VCaP (cell line): ENCODE results near the gene LAMA2.

Experiments
- H3K27ac ChIP-seq: fragments of 450-650 bp; 2 replicates; pipeline ENCODE4 v1.5.1; 2017
- TF ChIP-seq, protein P1 (sequence below): fragments of 450-650 bp; conservative IDR thresholded peaks from 2 replicates; pipeline ENCODE4 v1.5.1; 2017; ENCODE audit warnings: mild to moderate bottlenecking, moderate library complexity

LAMA2 gene

DNA sequence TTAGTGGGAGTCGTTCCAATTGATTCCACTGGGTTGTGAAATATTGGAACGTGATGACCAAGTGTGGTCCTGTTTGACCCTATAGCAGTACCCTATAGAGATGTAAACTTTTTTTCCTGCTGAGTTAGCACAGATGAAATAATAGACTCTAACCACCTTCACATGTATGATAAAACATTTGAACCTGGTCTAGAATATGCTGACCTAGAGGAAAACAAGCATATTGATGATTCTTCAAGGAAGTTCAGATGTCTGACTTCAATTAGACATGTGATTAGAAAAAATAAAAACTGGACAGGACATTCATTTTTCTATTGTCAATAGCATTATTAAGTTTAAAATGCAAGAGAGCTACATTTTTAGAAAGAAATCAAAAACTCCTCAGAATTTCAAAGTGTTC lies 424.9 kb downstream of the LAMA2 start:
- no peak overlapping the region for H3K27ac ChIP-seq
- TF ChIP-seq, protein P1, sequence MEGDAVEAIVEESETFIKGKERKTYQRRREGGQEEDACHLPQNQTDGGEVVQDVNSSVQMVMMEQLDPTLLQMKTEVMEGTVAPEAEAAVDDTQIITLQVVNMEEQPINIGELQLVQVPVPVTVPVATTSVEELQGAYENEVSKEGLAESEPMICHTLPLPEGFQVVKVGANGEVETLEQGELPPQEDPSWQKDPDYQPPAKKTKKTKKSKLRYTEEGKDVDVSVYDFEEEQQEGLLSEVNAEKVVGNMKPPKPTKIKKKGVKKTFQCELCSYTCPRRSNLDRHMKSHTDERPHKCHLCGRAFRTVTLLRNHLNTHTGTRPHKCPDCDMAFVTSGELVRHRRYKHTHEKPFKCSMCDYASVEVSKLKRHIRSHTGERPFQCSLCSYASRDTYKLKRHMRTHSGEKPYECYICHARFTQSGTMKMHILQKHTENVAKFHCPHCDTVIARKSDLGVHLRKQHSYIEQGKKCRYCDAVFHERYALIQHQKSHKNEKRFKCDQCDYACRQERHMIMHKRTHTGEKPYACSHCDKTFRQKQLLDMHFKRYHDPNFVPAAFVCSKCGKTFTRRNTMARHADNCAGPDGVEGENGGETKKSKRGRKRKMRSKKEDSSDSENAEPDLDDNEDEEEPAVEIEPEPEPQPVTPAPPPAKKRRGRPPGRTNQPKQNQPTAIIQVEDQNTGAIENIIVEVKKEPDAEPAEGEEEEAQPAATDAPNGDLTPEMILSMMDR = no peak

DNA sequence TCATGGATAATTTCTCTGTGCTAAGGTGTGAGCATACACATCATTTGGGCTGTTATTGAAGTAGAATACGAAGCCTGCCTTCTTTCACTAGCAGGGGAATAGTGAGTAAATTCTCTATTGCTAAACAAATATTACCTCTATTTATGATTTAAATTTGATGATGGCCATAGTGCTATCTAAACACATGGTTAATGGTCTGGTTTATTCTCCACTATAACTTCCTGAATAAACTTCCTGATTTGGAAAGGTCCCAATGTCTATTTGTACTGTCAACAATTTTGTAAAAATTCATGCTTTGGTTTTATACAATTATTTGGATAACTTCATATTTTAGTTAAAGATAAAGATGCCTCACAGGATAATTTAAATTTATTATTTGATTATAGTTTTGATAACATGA lies 426.2 kb downstream of the LAMA2 start:
- H3K27ac ChIP-seq = no peak overlapping the region
- TF ChIP-seq, protein P1 = no peak

DNA sequence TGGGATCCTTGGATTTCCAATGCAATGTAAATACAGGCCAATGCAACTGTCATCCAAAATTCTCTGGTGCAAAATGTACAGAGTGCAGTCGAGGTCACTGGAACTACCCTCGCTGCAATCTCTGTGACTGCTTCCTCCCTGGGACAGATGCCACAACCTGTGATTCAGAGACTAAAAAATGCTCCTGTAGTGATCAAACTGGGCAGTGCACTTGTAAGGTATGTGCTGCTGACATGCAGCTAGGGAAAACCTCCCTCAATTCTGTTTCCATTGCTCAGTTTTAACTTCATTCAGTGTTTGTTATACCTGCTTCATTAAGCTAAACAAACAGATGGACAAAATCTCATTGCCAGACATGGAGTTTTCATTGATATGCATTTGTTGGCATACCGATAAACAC lies 429.9 kb downstream of the LAMA2 start:
- no peak overlapping the region for H3K27ac ChIP-seq
- TF ChIP-seq, protein P1 = no peak

DNA sequence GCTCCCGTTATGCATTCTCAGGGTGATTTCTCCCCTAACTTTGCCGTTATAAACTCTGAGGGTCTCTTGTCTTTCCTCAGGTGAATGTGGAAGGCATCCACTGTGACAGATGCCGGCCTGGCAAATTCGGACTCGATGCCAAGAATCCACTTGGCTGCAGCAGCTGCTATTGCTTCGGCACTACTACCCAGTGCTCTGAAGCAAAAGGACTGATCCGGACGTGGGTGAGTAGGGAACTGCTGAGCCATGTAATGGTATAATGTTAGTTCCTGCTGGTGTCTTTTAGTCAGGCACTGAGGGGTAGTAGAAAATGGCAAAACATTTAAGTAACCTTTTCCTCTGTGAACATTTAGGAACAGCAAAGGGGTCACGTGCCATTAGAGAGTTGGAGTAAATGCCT lies 431.6 kb downstream of the LAMA2 start:
- TF ChIP-seq, protein P1 = no peak
- no peak overlapping the region for H3K27ac ChIP-seq

DNA sequence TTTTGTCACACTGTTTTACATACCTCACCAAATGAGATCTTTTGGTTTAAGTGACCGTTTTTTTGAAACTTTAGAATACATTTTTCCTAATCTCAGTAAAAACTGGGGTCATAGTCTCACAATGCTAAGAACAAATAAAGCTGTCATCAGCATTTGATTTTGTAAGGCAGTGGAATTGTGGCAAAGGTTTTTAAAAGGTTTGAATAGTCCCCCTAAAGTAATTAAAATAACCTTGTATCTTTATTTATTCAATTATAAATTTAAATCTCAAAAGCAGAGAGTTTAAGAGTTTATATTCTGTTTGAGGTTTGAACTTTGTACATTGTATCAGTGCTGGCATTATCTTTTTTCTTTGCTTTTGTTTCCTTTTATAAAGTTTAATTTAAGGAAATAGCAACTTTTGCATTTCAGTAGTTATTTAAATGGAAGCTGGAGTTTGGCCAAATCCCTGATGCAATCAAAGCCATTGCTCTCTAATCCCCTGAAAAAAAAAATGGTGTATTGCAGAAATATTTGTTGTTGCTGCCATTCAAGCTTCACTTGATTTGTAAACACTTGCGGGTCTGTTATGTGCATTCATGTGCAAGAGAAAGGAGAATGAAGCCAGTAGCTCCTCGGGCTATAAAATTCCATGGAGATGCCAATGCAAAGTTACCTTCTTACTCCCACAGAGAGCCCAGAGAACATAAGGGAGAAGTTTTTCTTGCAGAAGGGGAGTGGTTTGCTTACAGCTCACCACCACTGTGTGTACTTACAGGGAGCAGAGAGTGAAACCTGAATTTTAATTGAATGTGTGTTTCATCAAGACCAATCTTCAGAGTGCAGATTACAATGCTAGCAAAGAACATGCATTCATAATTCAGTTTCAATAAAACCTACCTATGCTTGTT lies 435.2 kb downstream of the LAMA2 start:
- no peak overlapping the region for H3K27ac ChIP-seq
- TF ChIP-seq, protein P1 = no peak

DNA sequence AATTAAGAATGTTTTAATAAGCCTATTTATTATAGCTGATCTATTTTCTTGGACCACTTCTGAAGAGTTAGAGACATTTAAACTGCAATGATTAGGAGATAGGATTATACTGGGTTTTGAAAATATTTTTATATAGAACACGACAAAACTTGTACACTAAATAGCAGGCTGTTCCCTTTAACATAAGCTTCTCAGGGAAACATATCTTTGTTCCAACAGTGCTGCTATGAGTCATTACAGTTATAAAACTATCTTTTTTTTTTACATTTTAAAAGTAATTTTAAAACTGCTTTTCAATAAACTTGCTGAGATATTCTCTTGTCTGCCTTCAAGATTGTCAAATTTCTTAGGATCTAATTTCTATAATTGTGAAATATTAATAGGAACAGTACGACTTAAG lies 438.0 kb downstream of the LAMA2 start:
- TF ChIP-seq, protein P1 = no peak
- no peak overlapping the region for H3K27ac ChIP-seq

DNA sequence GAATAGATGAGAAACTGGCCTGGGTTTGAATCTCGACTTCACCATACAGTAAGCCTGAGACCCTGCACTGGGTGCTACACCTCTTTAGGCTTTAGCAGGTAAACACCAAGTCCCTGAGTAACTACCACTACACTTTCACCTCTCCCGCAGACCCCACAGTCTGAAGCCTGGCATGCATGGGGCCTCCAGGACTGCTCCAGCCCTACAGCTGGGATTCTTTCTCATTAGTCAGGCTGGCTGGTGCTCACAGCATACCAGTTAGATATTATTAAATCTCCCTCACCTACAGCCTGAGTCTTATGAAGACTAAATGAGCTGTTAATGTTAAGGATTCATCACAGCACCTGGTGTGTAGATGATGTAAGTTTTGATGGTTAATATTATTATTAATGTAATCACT lies 438.4 kb downstream of the LAMA2 start:
- no peak overlapping the region for H3K27ac ChIP-seq
- TF ChIP-seq, protein P1 = no peak
